NCI-H187 treated with DMSO at 0.1 percent for 48 hours (cell line): ENCODE results near the gene PITPNB.

ENCODE experiments used
- DNase-seq: peaks from one replicate; lab custom pipeline; 2025; lab: John Stamatoyannopoulos, UW

The PITPNB gene

DNA sequence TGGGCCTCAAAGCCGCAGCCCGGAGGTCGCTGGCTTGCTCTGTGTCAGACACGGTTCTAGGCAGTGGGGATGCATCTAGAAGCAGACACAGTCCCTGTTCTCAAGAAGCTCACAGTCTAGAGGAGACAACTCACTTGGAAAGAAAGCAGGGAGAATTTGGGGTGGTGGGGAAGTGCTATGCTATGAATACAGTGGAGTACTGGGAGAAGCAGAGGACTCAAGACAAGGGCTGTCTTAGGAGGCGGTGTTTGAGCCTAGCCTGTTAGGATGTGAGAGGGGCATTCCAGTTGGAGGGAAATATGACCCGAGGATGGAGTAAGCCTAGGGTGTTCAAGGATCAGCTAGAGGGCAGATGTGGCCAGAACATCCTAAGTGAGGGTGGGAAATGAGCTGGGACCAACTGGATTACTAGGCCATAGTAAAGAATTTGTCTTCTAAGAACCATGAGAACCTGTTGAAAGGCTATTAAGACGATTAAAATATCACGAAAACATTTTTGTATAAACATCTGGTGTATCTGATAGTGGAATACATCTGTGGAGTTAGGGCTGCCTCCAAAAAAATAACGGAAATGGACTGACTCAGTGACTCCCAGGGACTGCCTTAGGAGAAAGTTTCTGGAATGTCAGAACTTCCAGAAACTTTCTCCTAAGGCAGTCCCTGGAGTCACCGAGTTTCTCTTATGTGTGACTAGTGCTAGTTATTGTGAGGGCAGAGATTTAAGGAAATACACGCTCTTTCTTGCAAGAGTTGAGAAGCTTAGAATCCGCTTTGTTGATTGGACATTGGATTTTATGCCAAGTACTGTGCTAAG, 1.1 kb upstream of the PITPNB start:
- DNase-seq = no peak

DNA sequence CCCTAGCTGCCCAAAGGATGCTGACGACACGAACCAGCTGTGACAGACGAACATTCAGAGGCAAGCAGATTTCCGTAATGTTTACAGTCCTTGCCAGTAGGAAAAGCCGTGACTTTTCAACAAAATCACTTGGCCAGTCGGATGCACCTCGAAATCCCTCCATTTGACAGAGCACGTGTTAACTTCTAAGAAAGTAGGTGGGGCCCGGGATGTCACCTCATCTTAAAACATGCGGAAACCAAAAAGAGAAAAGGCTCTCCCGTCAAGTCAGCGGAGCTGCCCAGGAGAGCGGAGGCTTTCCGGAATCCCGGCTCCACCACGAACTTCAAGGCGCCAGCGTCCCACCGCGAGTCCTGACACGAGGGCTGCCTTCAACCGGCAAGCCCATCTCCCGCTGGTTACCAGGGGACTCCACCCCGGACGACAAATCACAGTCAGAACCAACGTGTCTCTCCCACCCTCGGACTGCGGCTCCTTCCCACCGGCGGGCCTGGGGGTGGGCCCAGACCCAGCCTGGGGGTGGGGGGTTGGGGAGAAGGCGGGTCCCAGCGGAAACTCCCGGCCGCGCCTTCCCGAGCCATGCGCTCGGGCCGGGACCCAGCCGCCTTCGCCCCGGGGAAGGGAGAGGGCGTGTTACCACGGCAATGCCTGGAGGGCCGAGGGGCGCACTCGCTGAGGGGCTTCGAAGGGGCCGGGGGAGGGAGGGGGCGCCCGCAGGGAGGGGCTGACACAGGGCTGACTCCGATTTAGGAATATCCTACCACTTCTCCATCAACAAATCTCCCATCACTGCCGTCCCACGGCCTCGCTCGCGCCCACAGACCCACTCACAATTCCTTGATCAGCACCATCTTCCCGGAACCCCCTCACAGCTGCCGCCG, 475 bp downstream of the PITPNB start:
- no peak for DNase-seq

DNA sequence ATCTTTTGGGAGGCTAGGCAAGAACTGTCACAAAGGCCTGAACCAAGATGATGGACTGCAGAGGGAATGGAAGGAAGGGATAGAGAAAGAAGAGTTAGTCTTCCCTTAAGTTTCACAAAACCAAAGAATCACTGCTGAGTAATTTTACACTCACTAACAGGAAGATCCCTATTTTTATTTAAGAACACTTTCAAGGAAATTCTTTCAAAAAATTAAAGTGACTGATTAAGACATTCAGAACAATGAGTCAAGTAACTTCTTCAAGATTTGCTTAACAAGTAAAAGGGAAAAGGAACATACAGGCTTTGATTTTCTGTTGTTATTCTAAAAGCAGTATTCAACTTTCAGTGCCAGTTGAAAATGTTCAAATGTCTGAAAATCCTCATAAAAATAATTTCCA, 3.1 kb downstream of the PITPNB start:
- DNase-seq = no peak

DNA sequence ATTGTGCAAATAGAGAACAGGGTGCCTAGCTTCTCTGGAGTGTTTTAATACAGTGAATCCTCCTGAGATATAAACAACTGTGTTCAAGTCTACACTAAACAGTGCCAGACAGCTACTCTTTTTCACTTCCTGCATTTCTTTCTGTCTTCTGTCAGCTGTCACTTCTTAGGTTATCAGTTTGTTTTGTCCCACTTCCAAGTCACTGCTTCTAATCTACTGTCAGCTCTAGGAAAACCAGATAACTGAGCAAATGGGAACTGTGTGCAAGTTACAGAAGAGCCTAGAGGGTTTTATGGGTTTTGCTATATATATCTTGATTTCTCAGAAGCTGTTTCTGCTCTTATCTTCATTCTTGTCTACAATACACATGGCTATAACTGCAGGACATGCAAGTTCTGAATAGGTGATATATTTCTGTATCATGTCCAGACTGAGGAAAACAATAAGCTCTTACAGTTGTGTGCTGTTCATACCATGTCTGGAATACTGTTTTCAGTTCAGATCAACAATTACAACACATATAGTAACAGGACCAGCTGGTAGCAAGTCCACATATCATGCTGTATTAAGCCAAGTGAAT, 5.8 kb downstream of the PITPNB start:
- no peak for DNase-seq

DNA sequence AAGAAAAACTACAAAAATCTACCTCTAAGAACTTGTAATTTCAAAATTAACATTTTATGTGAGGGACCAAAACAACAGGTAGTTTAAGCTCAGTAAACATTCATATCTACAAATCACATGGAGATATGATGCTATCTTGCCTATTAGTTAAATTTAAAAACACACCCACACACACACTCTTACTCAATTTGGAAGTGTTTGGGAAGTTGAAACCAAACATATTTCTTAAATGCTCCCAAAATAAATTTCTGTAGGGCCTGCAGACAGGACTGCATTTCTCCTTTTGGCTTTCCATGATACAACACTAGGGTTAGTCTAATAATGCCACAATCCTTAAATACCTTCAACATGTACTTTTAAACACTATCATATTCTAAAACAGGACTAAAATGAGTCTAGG, 7.0 kb downstream of the PITPNB start:
- DNase-seq = no peak

DNA sequence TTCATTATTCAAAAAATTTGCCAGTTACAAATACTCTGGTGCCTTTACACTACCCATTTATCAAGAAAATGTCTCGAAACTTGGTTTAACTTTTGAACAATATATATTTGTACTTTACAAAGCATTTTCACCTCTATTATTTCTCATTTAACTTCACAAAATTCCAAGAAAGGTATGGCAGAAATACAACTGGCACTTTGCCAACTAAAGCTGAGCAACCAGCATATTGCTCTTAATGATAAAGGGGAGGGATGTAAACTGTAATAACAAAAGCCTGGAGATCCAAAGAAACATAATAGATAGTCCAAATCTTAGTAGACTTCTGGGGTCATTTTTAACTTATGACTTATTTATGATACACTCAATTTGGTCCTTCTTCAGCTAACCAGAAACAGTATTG, 7.7 kb downstream of the PITPNB start:
- no peak for DNase-seq

DNA sequence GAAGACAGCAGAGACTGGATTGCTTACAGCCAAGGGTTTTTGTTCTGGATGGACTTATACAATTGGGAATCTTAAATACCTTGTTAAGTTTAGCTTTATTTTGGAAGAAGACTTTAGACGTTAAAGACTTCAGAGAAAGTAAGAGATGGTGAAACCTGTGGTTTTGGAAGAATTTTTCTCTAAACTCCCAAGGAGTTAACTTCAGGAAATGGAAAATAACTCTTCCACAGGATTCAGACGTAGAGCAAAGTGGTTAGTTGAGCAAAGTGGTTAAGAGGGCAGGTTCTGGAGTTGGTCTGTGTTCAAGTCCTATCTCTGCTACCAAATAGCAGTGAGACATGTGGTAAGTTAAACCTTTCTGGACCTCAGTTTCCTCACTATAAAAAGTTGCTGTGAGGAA, 12.8 kb downstream of the PITPNB start:
- no peak for DNase-seq

DNA sequence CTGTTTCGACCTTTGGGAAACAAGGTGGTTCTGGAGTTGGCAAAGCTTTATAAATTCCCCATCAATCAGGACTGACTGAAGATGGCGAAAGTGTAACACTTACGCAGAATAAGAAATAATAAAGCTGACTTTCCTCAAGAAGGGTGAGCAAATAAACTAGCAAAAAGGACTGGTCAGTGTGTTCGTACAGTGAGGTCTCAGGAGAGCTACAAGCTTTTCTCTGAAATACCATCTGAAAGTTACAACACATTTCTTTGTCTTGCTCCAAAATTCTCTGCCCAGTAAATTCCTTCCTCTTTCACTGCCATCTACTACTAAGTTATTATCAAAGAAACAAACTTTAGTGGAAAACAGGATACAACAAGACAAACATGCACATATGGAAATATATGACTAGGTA, 13.4 kb downstream of the PITPNB start:
- DNase-seq = no peak

DNA sequence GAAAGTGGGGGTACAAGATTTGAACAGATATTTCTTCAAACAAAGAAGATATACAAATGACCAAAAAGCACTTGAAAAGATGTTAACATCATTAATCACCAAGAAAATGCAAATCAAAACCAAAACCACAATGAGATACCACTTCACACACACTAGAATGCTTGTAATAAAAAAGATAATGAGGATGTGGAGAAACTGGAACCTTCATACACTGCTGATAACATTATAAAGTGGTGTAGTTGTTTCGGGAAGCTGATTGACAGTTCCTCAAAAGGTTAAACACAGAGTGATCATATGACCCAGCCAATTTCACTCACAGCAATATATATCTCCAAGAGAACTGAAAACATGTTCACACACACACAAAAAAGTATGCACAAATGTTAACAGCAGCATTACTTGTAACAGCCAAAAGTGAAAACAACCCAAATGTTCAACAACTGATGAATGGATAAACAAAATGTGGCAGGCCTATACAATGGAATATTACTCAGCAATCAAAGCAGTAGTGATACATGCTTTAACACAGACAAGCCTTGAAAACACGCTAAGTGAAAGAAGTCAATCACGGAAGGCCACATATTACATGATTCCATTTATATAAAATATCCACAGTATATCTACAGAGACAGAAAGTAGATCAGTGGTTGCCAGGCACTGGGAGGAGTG, 15.1 kb downstream of the PITPNB start:
- DNase-seq = no peak

DNA sequence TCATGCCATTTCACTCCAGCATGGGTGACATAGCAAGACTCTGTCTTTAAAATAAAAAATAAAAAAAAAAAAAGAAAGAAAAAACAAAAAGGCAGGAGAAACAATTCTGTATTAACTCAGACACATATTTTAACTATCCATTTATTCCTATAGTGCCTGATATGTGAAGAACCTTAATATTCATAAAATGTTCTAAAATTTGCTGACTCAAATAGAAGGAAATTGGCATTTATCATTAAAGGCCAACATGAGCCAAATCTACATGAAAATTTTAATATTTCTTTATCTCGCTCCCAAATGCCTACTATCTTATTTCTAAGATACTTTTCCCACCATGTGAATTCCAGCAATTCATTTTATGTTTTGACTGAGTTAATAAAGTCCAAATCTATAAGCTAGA, 18.9 kb downstream of the PITPNB start:
- DNase-seq = no peak

DNA sequence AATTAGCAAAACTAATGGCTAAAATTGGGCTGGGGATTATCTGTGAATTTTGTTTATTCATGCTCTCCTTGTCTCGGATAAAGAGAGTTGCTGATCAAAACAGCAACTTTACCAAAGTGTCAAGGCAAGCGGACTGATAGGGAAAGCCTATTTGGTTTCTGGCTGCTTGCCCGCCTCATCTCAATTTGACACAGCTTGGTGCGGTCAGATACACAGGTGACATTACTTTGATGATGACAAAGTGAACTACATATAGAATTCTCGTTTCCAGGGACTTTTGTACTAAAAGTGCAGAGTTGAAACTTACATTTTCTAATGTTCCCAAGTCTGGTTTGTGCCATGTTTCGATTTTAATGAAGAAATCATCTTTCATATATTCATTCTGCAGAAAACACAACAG, 22.8 kb downstream of the PITPNB start:
- DNase-seq = no peak

DNA sequence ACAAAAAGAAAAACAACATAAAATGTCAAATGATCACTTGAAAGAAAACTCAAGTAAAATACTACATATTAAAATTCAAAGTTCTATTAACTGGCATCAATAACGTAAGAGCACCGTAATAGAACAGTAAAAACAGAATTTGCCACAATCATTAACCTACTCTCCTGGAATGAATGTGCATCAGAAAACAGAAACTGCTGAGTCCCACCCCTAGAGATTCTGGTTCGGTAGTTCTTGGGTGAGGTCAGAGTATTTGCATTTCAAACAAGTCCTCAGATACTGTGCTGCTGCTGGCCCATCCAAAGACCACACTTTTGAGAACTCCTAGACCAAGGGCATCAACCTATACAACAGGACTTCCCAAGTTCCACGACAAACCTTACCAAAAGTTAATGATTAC, 23.5 kb downstream of the PITPNB start:
- DNase-seq = no peak

DNA sequence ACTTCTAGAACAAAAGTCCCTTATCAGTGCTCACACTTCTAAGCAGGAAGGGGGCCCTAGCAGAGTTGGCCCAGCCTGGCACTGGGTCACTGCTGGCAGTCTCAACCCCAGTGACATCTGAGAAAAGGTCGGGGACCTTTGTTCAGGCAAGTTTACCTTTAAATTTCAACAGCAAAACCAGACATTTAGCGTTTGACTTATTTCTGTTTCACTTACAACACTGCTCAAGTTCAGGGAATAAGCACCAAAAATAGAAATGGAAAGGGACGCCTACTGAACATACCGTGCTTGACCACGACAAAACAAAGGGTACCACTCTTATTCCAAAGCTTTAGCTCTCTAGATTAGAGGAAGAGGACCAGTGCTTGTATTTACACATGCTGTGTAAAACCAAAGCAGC, 26.2 kb downstream of the PITPNB start:
- no peak for DNase-seq

DNA sequence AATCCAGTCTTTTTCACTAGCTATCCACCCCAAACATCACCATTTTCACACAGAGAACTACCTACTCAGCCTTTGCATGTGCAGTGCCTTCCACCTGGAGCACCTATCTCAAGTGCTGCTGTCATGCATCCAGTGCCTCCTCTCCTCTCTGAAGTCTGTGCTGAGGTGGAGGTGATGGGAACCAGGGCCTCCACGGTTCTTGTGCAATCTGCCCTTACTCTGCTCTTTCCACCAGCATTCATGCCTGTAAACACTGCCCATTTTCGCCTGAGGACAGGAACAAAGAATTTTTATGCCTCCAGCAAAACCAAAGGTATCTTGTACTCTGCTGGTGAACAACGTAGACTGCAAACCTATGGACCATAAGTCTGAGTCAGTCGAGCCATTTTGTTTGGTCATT, 27.0 kb downstream of the PITPNB start:
- no peak for DNase-seq

DNA sequence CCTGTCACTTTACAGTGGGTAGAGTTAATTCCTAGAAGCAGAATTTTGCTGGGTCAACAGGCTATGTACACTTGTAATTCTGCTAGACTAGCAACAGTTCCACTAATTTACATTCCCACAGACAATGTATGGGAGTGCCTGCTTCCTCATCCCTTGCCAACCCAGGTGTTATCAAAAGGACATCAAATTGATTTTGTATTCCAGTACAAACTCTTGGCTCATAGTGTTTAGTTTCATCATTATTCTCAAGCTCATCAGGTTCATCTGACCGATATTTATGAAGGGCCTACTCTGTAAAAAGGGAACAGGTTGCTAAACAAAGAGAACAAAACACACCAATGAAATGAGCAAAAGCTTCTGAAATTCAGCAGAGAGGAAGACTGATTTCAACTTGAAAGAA, 30.7 kb downstream of the PITPNB start:
- no peak for DNase-seq

DNA sequence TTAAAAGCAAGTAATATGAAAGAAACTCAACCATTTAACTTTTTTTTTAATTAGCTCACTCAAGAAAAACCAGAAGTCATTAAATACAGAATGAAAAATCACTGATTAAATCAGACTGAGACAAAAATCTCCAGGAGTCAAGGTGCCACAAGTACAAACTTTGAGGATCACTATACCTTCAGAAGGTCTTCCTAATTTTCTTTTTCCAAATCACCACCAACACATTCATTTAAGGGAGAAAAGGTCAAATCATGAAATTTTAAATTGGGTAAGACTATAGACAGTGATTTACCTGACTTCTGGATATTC, 32.3 kb downstream of the PITPNB start:
- no peak for DNase-seq

DNA sequence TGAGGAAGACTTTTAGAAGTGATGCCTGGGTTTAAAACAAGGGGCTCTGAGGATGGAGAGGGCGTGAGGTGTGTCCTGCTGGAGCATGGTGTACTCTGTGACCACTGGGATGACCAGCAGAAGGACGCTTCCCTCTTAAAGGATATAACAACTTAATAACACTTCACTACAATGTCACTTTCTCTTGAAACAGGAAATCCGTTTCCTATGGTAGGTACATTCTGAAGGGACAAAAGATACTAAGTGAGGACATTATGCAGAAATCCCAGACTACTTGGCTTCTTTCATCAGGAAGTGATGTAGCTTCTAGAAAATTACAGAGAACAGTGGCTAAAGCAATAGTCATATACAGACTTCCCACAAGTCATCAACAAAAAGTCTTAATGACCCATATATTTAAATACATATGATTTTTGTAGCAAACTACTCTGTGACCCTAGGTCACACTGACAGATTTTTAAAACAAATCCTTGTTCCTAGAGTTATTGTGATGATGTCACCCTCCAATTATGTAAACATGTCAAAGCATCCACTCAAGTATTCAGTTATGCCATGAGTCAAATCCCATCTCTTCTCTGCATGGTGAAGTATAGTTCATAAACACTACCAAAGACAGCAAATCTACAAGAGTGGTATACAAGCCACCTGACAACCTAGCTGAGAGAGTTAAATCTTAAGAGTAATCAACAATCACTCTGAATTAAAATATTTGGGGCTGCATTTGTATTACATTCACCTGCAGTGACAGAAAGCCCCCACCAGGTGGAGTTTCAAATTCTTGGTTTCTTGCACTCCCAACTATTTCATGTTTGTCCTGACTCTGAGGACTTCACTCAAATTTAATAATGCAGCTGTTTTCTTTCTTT, 32.8 kb downstream of the PITPNB start:
- DNase-seq = no peak

DNA sequence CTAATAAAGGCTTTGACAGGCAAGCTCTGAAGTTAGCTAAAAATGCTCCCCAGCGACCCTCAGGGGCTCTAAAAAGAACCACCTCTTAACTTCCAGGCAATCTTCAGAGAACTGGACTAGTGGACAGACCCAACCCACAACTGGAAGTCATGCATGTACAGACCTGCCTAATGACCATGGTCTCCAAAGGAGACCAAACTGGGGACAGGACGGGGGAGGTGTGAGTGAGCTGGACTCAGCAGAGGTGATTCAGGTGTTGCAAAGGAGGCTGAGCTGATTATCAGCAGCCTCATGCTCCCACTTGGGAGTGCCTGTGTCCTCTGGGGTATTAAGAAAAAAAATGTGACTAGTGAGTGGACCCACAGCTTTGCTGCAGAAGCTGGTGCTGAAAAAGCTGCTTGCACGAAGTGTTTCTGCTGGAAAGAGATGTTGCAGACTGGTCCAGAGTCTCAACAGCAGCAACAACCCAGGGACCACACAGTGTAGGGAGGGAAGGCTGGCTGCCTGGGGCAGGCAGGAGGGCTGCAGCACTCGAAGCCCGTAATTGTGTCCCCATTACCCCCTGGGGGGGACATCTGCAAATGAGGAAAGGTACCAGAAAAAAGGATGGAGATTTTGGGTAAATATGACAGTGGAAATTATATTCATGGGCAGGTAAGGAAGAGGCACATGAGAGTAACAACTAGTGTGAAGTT, 35.3 kb downstream of the PITPNB start:
- no peak for DNase-seq

DNA sequence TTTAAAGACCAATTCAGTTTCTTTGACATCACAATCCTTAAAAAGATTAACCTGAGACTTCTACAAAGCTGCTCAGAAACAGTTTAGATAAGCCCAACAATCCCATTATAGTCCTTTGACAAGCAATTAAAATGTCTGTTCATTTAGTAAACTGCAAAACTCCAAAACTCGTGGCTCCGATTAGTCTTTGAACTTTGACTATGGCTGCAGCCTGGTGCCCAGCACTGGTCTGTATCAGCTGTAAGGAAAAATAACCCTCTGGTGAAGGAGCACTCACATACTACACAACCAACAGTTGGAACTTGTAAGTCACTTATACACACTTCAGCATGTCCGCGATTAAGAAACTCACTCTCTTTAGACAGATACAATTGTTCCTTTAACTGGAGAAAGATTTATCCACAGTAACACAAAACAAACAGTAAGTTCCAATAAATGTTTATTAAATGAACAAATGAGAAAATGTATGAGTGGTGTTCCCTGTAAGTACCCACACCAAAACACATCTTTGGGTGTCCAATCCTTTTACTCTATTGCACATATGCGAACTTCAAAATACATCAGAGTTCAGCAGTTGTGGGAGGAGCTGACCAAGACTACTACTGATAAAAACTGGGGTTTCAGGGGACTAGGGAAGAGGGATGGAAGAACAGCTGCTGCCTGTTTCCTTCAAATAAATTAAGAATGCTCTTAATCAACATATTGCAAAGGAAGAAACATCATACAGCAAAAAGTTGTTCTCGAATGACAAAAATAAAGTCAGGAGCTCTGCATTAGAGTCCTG, 36.4 kb downstream of the PITPNB start:
- DNase-seq = no peak

DNA sequence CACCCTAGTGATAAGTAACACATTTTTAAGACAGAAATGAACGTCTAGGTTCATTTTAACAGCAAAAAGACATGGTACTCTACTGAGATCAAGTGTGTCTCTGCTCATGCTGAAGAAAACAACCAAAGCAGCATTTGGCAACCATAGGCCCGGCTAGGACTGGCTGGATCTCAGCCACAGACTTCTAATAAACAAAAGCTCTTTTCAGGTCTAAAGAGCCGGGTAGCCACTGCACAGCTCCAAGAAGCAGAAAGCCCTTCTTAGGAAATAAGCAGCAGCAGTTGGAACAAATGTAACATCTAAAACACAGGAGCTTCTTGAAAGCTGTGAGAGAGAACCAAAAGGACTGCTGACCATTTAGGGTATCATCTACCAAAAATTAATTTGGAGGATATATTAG, 37.6 kb downstream of the PITPNB start:
- DNase-seq = no peak
